HCT116 (cell line): ENCODE results near the gene ARHGAP8. TPM values are rescaled to one million over a fixed set of nuclear protein-coding genes. Genes with fewer than 3 reads are reported as not detected.

ENCODE experiments used
- ATAC-seq: fragments of 200-7000 bp; cut with Tn5 transposase; 2 replicates; pipeline ENCODE4 v1.9.1; 2020; ENCODE audit warnings: mild to moderate bottlenecking, moderate library complexity
- BruUV-seq: library from RNA; stranded (reverse); fragments of 400-500 nt; replicated peaks from 2 replicates; lab custom pipeline; 2021; lab: Mats Ljungman, UMichigan
- CTCF ChIA-PET: fragments of 300-600 bp; sonication (Branson Sonifier 250); formaldehyde crosslinking; loops from one replicate; lab custom pipeline; 2021; ENCODE audit warnings: antibody characterized with exemption; lab: Charles Lee
- POLR2A ChIA-PET: fragments of 300-600, 350-600 bp; sonication (Branson Sonifier 250); formaldehyde crosslinking; loops from one replicate; lab custom pipeline; 2021; ENCODE audit warnings: antibody characterized with exemption; lab: Charles Lee
- RAD21 ChIA-PET, 2 experiments: fragments of 300-600 bp; sonication (Branson Sonifier 250); formaldehyde crosslinking; loops; one replicate each; lab custom pipeline; 2023; ENCODE audit warnings: low total read pairs in 2 of 2; ENCODE audit not compliant: uncharacterized antibody in 2 of 2, unreplicated experiment in 2 of 2, low non-redundant PET in 1 of 2; lab: Charles Lee
- DNase-seq: peaks from one replicate; pipeline ENCODE4 v3.0.0-alpha.2; 2010; ENCODE audit warnings: low read depth, low spot score
- H2AFZ ChIP-seq: fragments of 200-600 bp; shearing (Covaris generic), sonication (generic); 2 replicates; pipeline ENCODE4 v1.6.1; 2017; ENCODE audit warnings: low read depth, mixed run types, mixed read lengths, antibody characterized with exemption, low read length; ENCODE audit not compliant: poor library complexity, severe bottlenecking
- H3K27ac ChIP-seq: 2 replicates; pipeline ENCODE4 v1.5.1; 2012; ENCODE audit warnings: low read depth, low read length
- H3K27me3 ChIP-seq: fragments of 200-600 bp; sonication (generic); 2 replicates; pipeline ENCODE4 v1.6.1; 2016; ENCODE audit warnings: mixed run types, low read length, mixed read lengths; ENCODE audit not compliant: insufficient read depth
- H3K36me3 ChIP-seq, 2 experiments: fragments of 200-500 bp in 1 of 2; fragments of 200-600 bp in 1 of 2; sonication (Bioruptor generic) in 1 of 2; sonication (generic) in 1 of 2; 2 replicates each; pipeline versions ENCODE4 v1.5.1 to v1.6.1; 2014 to 2016; ENCODE audit warnings: low read length in 2 of 2, inconsistent platforms in 1 of 2, mixed read lengths in 1 of 2, mixed run types in 1 of 2; ENCODE audit not compliant: insufficient read depth in 2 of 2, control insufficient read depth in 1 of 2
- H3K4me1 ChIP-seq, 2 experiments: fragments of 200-600 bp in 1 of 2; sonication (generic) in 1 of 2; 2 replicates each; pipeline versions ENCODE4 v1.5.1 to v1.6.1; 2012 to 2017; ENCODE audit warnings: low read length in 2 of 2, inconsistent platforms in 1 of 2, mild to moderate bottlenecking in 1 of 2, mixed read lengths in 1 of 2, mixed run types in 1 of 2, moderate library complexity in 1 of 2; ENCODE audit not compliant: insufficient read depth in 2 of 2, control insufficient read depth in 1 of 2
- H3K4me2 ChIP-seq: fragments of 200-600 bp; sonication (generic); 2 replicates; pipeline ENCODE4 v1.6.1; 2017; ENCODE audit warnings: mixed run types, low read length, mixed read lengths
- H3K4me3 ChIP-seq, 2 experiments: fragments of 200-600 bp in 1 of 2; sonication (generic) in 1 of 2; replicated peaks in 1 of 2; 2 replicates each; pipeline ENCODE4 v1.5.1; 2011 to 2016; ENCODE audit warnings: low read length in 2 of 2, control low read depth in 1 of 2, low read depth in 1 of 2, mild to moderate bottlenecking in 1 of 2, mixed read lengths in 1 of 2, mixed run types in 1 of 2
- H3K79me2 ChIP-seq: fragments of 200-600 bp; sonication (generic); 2 replicates; pipeline ENCODE4 v1.6.1; 2017; ENCODE audit warnings: mild to moderate bottlenecking, mixed run types, low read length, moderate library complexity, mixed read lengths; ENCODE audit not compliant: insufficient read depth
- H3K9ac ChIP-seq: fragments of 200-600 bp; sonication (generic); 2 replicates; pipeline ENCODE4 v1.6.1; 2016; ENCODE audit warnings: low read length, mixed read lengths
- H3K9me2 ChIP-seq: fragments of 200-600 bp; sonication (generic), shearing (Covaris generic); 2 replicates; pipeline ENCODE4 v1.6.1; 2017; ENCODE audit warnings: mixed run types, mild to moderate bottlenecking, moderate library complexity; ENCODE audit not compliant: insufficient read depth
- H3K9me3 ChIP-seq, 2 experiments: fragments of 200-500 bp in 1 of 2; fragments of 200-600 bp in 1 of 2; sonication (Bioruptor generic) in 1 of 2; sonication (generic) in 1 of 2; 2 replicates each; pipeline ENCODE4 v1.6.1; 2014 to 2017; ENCODE audit warnings: low read length in 2 of 2, mixed read lengths in 2 of 2, inconsistent platforms in 1 of 2, low read depth in 1 of 2, mild to moderate bottlenecking in 1 of 2, mixed run types in 1 of 2, moderate library complexity in 1 of 2; ENCODE audit not compliant: control insufficient read depth in 1 of 2, insufficient read depth in 1 of 2
- H4K20me1 ChIP-seq: fragments of 200-600 bp; sonication (generic), shearing (Covaris generic); 2 replicates; pipeline ENCODE4 v1.6.1; 2017; ENCODE audit warnings: mixed run types, mild to moderate bottlenecking, moderate library complexity; ENCODE audit not compliant: insufficient read depth
- CBX3 ChIP-seq: IDR thresholded peaks from 2 replicates; pipeline ENCODE4 v1.6.1; 2012; ENCODE audit warnings: low read depth
- CEBPB ChIP-seq: IDR thresholded peaks from 2 replicates; pipeline ENCODE4 v1.6.1; 2012; ENCODE audit warnings: low read depth
- ELF1 ChIP-seq: IDR thresholded peaks from 2 replicates; pipeline ENCODE4 v1.6.1; 2012; ENCODE audit warnings: low read depth, borderline replicate concordance
- EZH2 ChIP-seq: fragments of 200-600 bp; sonication (generic); IDR thresholded peaks from 2 replicates; pipeline ENCODE4 v1.6.1; 2017; ENCODE audit warnings: antibody characterized with exemption, mixed run types
- FOSL1 ChIP-seq: IDR thresholded peaks from 2 replicates; pipeline ENCODE4 v1.6.1; 2012; ENCODE audit warnings: low read depth
- JUND ChIP-seq: IDR thresholded peaks from 2 replicates; pipeline ENCODE4 v1.6.1; 2012
- POLR2A ChIP-seq: IDR thresholded peaks from 2 replicates; pipeline ENCODE4 v1.7.0; 2011; ENCODE audit warnings: borderline replicate concordance; ENCODE audit not compliant: insufficient read depth, insufficient read length; ENCODE audit errors: extremely low read depth
- POLR2AphosphoS5 ChIP-seq: IDR thresholded peaks from 2 replicates; pipeline ENCODE4 v1.6.1; 2011; ENCODE audit warnings: mild to moderate bottlenecking, low read depth, low read length, moderate library complexity
- SIN3A ChIP-seq: IDR thresholded peaks from 2 replicates; pipeline ENCODE4 v1.6.1; 2012; ENCODE audit warnings: low read depth
- SRF ChIP-seq: IDR thresholded peaks from 2 replicates; pipeline ENCODE4 v1.6.1; 2012; ENCODE audit warnings: low read depth
- TCF7L2 ChIP-seq: IDR thresholded peaks from 2 replicates; pipeline ENCODE4 v1.7.0; 2011; ENCODE audit warnings: borderline replicate concordance, inconsistent platforms; ENCODE audit not compliant: insufficient read depth, insufficient read length; ENCODE audit errors: extremely low read depth
- YY1 ChIP-seq: IDR thresholded peaks from 2 replicates; pipeline ENCODE4 v1.6.1; 2011; ENCODE audit warnings: low read length, low read depth, moderate library complexity, mild to moderate bottlenecking; ENCODE audit not compliant: insufficient replicate concordance; ENCODE audit errors: extremely low read depth
- ZNF274 ChIP-seq: fragments of 200-500 bp; sonication (Bioruptor generic); IDR thresholded peaks from 2 replicates; pipeline ENCODE4 v1.6.1; 2014; ENCODE audit warnings: mild to moderate bottlenecking, low read depth, low read length, inconsistent platforms
- intact Hi-C: fragments of 100-400 bp; cut with micrococcal nuclease; formaldehyde crosslinking; loops from 2 replicates; pipeline ENCODE4 v1.10.0; 2022
- total RNA-seq: library from RNA; stranded (reverse); gene quantifications from one replicate; pipeline ENCODE4 v1.2.1, GENCODE V29; 2021; ENCODE audit not compliant: unreplicated experiment
- TF ChIP-seq, protein P1 (sequence below), 3 experiments: fragments of 200-600 bp in 1 of 3; sonication (generic) in 1 of 3; IDR thresholded peaks in 2 of 3; conservative IDR thresholded peaks in 1 of 3; 2 replicates each; pipeline ENCODE4 v1.5.1; 2012 to 2017; ENCODE audit warnings: low read depth in 2 of 3, low read length in 2 of 3, antibody characterized with exemption in 1 of 3, borderline replicate concordance in 1 of 3, control low read depth in 1 of 3, mild to moderate bottlenecking in 1 of 3, mixed read lengths in 1 of 3, mixed run types in 1 of 3, moderate library complexity in 1 of 3; ENCODE audit not compliant: insufficient read depth in 1 of 3
- TF ChIP-seq, protein P2 (sequence below): IDR thresholded peaks from 2 replicates; pipeline ENCODE4 v1.6.1; 2012

Gene ARHGAP8
- total RNA-seq, 1 experiment from 2014 or later = 67.5 TPM

DNA sequence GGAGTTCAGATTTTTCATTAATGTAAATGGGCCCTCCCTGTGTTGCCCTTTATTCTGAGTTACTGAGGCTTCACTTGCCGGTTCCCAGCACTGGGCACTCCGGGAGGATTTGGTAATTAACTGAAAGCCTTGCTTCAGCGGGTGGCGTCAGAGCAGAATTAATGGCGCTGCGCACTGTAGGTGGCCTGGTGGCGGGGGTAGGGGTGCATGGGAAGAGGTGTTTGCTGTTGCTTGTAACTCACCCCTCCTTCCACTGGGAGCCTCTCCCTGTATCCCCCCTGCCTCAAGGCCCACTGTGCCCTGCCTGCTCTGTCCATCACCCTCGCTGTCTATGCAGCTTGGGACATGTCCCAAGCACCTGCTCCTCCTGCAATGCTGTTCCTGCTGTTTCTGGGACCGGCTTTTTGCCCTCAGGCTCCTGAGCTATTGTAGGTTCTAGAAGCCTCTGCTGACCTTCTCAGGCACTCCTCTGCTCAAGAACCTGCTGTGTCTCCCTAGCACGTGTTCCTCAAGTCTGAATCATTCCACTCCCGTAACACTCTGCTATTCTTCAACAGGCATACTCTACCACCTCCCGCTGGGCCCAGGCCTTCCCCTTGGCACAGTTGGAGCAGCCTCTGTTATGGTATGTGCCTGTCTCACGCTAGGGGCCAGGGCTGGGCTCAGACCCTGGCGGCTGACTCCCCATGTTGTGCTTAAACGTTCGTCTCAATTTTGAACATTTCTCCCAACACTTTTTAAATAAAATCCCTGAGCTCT, 24.4 kb downstream of the ARHGAP8 start:
- Histone ChIP-seq H3K9ac (no peak overlapping the region), H3K27ac (no peak overlapping the region), H4K20me1 (peaks cover 3% of the 10 kb centered on the region; the same call in 1 of the 2 replicates), H3K9me3 (no peaks in the 10 kb centered on the region), H3K79me2 (peaks cover 89% of the 10 kb centered on the region), H3K36me3 (no peaks in the 10 kb centered on the region), H3K9me2 (no peaks in the 10 kb centered on the region), H2AFZ (no peak overlapping the region), H3K4me2 (no peak overlapping the region), H3K27me3 (no peaks in the 10 kb centered on the region), H3K4me1 (no peaks in the 10 kb centered on the region; a peak in 1 of 4 replicates), H3K4me3 (no peak overlapping the region)
- ChIA-PET POLR2A (no interaction called here), RAD21 (no interaction called here), CTCF (no interaction called here)
- TF ChIP-seq SRF (no peak), CBX3 (no peak), CEBPB (no peak), TCF7L2 (no peak), FOSL1 (no peak), JUND (no peak), POLR2AphosphoS5 (no peak), ZNF274 (no peak), POLR2A (no peak), YY1 (no peak), SIN3A (no peak), ELF1 (no peak), EZH2 (no peak)
- TF ChIP-seq, protein P1, sequence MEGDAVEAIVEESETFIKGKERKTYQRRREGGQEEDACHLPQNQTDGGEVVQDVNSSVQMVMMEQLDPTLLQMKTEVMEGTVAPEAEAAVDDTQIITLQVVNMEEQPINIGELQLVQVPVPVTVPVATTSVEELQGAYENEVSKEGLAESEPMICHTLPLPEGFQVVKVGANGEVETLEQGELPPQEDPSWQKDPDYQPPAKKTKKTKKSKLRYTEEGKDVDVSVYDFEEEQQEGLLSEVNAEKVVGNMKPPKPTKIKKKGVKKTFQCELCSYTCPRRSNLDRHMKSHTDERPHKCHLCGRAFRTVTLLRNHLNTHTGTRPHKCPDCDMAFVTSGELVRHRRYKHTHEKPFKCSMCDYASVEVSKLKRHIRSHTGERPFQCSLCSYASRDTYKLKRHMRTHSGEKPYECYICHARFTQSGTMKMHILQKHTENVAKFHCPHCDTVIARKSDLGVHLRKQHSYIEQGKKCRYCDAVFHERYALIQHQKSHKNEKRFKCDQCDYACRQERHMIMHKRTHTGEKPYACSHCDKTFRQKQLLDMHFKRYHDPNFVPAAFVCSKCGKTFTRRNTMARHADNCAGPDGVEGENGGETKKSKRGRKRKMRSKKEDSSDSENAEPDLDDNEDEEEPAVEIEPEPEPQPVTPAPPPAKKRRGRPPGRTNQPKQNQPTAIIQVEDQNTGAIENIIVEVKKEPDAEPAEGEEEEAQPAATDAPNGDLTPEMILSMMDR (IDR thresholded peaks at IDR 0.05 in 2 of 3, conservative IDR thresholded peaks at IDR 0.05 in 1 of 3; ENCODE audit: borderline replicate concordance in 1 of 3, insufficient read depth in 1 of 3, low read depth in 2 of 3, low read length in 2 of 3) = no peak
- TF ChIP-seq, protein P2, sequence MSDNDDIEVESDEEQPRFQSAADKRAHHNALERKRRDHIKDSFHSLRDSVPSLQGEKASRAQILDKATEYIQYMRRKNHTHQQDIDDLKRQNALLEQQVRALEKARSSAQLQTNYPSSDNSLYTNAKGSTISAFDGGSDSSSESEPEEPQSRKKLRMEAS = no peak
- ATAC-seq (no peak), DNase-seq (no peak)
- intact Hi-C loops = no loop called here
- BruUV-seq = no TSS peak
